Right lobe of liver (tissue), 6 donors: ENCODE results near the gene PDP2. TPM values are rescaled to one million over a fixed set of nuclear protein-coding genes. Genes with fewer than 3 reads are reported as not detected.
A peak's percentile ranks its signal among the peaks of the same experiment; 100 is the strongest.

Experiments
- ATAC-seq, 4 donors: fragments of 200-7000 bp; cut with Tn5 transposase; one replicate each; pipeline ENCODE4 v1.9.1; 2020; ENCODE audit warnings: mild to moderate bottlenecking in 4 of 4, moderate library complexity in 4 of 4
- DNase-seq, 3 donors: peaks; one replicate each; pipeline ENCODE4 v3.0.0-alpha.2; 2020
- H3K27ac ChIP-seq, 3 donors: fragments of 200-600 bp; one replicate each; pipeline ENCODE4 v1.8.0; 2022
- H3K27me3 ChIP-seq, 2 donors: fragments of 200-600 bp; one replicate each; pipeline ENCODE4 v1.8.0; 2022
- H3K36me3 ChIP-seq, 4 donors: fragments of 200-600 bp; sonication (generic) in 1 of 4; one replicate each; pipeline versions ENCODE4 v1.5.1 to v1.8.0; 2017 to 2022; ENCODE audit warnings: control low read depth in 1 of 4
- H3K4me1 ChIP-seq, 4 donors: fragments of 200-600 bp; sonication (generic) in 1 of 4; one replicate each; pipeline versions ENCODE4 v1.5.1 to v1.8.0; 2017 to 2022; ENCODE audit warnings: control low read depth in 1 of 4
- H3K4me3 ChIP-seq, 3 donors: fragments of 200-600 bp; one replicate each; pipeline ENCODE4 v1.8.0; 2022
- H3K9me3 ChIP-seq, 4 donors: fragments of 200-600 bp; sonication (generic) in 1 of 4; one replicate each; pipeline versions ENCODE4 v1.5.1 to v1.8.0; 2017 to 2022; ENCODE audit warnings: control low read depth in 1 of 4
- CTCF ChIP-seq, 4 donors: fragments of 200-600 bp in 3 of 4; fragments of 450-650 bp in 1 of 4; IDR thresholded peaks; one replicate each; pipeline versions ENCODE4 v1.5.1 to v1.8.0; 2016 to 2022; ENCODE audit warnings: antibody characterized with exemption in 4 of 4, mild to moderate bottlenecking in 2 of 4
- POLR2A ChIP-seq: fragments of 450-650 bp; IDR thresholded peaks from one replicate; pipeline ENCODE4 v1.6.1; 2017; ENCODE audit warnings: antibody characterized with exemption, mild to moderate bottlenecking
- WGBS: methylation state at CpG from one replicate; pipeline ENCODE4 v1.1.6; 2018; ENCODE audit warnings: low coverage, low lambda C conversion rate; ENCODE audit not compliant: insufficient coverage; ENCODE audit errors: missing lambda C conversion rate; 5-methylcytosine and 5-hydroxymethylcytosine counted together
- intact Hi-C, 2 donors: fragments of 100-400 bp; cut with DNase I; formaldehyde crosslinking; loops; one replicate each; pipeline versions ENCODE4 v1.11.2 to v1.14.1; 2022
- total RNA-seq, 6 experiments: library from RNA; depleted of rRNA in 2 of 6; stranded (reverse); fragments of >200 nt in 2 of 6; fragmentation: NEBNext Ultra II Directional in 3 of 6; extraction: Animal tissue kit (Norgen Biotek cat#: 25700) in 3 of 6; gene quantifications; one replicate each; pipeline versions ENCODE4 v1.1.0 to v1.2.4, GENCODE V29; 2016 to 2023
- donor health status: DM: no; HTN: yes; CAD: no.
- donor health status: DM: no; HTN: no; CAD: no.
- donor health status: DM: no; HTN: no; CAD: no.
- donor health status: DM: no; HTN: yes; CAD: no.
- donor health status: DM: no; HTN: yes; CAD: no.

Gene PDP2
- total RNA-seq, 6 experiments from 2014 or later, result 5.1 to 15.5 (median 10.8) TPM

DNA sequence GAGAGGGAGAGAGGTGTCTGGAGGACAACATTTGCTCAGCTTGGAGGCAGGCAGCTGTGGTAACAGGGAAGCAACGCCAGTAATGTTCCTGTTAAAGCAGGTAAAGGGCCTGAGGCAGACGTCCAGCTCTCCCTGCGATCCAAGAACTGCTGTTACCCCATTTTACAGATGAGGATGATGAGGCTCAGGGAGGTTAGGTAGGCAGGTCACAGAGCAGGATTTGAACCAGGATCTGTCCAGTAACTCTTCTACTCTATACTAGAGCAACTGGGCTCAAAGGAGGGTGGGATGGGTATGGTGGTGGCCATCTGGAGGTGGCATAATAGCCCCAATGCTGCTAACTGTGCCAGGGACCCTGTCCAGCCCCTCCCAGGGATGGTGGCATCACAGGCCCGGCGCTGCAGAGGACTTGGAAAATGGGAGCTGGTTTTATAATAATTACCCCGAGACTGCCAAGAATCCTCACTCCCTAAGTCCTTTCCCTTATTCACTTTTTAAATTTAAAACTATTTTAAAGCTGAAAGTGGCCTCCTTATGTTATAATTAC is 24.1 kb upstream of the PDP2 start:
- no peak overlapping the region for H3K4me3 ChIP-seq
- no peak overlapping the region for H3K27ac ChIP-seq
- ATAC-seq (no peak), DNase-seq (no peak)
- TF ChIP-seq POLR2A (no peak), CTCF (IDR thresholded peaks at IDR 0.05) (no peak)
- 84% methylated on average over 3 of the region's 6 CpGs for WGBS
- H3K9me3 ChIP-seq, result no peaks in the 10 kb centered on the region
- intact Hi-C loops, result no loop called here
- H3K36me3 ChIP-seq, result no peaks in the 10 kb centered on the region
- no peaks in the 10 kb centered on the region for H3K4me1 ChIP-seq
- no peaks in the 10 kb centered on the region for H3K27me3 ChIP-seq

GRCh38 chr16:66856801-66857200 is 23.5 kb upstream of the PDP2 start:
- H3K4me1 ChIP-seq, result no peaks in the 10 kb centered on the region
- no peak overlapping the region for H3K4me3 ChIP-seq
- H3K27ac ChIP-seq, result no peak overlapping the region
- no CpG with 5 or more reads among the region's 2 CpGs for WGBS
- H3K27me3 ChIP-seq, result no peaks in the 10 kb centered on the region
- TF ChIP-seq POLR2A, result no peak
- TF ChIP-seq CTCF (IDR thresholded peaks at IDR 0.05), result no peak
- no peaks in the 10 kb centered on the region for H3K9me3 ChIP-seq
- intact Hi-C loops, result no loop called here
- DNase-seq (no peak), ATAC-seq (no peak)
- H3K36me3 ChIP-seq, result no peaks in the 10 kb centered on the region

- WGBS, result 65% methylated on average over 4 of the region's 6 CpGs
- Histone ChIP-seq H3K9me3 (no peaks in the 10 kb centered on the region), H3K4me1 (no peaks in the 10 kb centered on the region), H3K36me3 (no peaks in the 10 kb centered on the region), H3K4me3 (no peak overlapping the region), H3K27me3 (no peaks in the 10 kb centered on the region), H3K27ac (no peak overlapping the region)
- intact Hi-C loops, result no loop called here
- no peak for DNase-seq
- no peak for ATAC-seq
- TF ChIP-seq POLR2A, result no peak
- TF ChIP-seq CTCF (IDR thresholded peaks at IDR 0.05), result no peak
These were observed 22.9 kb upstream of the PDP2 start for GRCh38 chr16:66857437-66857836.

GRCh38 chr16:66858740-66859396 is 21.4 kb upstream of the PDP2 start:
- H3K27ac ChIP-seq, result no peak overlapping the region
- no peaks in the 10 kb centered on the region for H3K4me1 ChIP-seq
- intact Hi-C loops, result no loop called here
- H3K9me3 ChIP-seq, result no peaks in the 10 kb centered on the region
- DNase-seq (peak in 2 of 3 donors; percentile 59 to 86), ATAC-seq (peak; percentile 56 to 99 (median 70))
- TF ChIP-seq POLR2A (no peak), CTCF (IDR thresholded peaks at IDR 0.05) (no peak)
- 60% methylated on average over 2 of the region's 4 CpGs for WGBS
- no peaks in the 10 kb centered on the region for H3K27me3 ChIP-seq
- no peak overlapping the region for H3K4me3 ChIP-seq
- H3K36me3 ChIP-seq, result no peaks in the 10 kb centered on the region
